Neural crest cell (in vitro differentiated cells): Measurements from ENCODE around the gene KIAA0825. TPM values are rescaled to one million over a fixed set of nuclear protein-coding genes. Genes with fewer than 3 reads are reported as not detected.

ENCODE experiments used
- DNase-seq: peaks from one replicate; pipeline ENCODE4 v3.0.0; 2021; ENCODE audit warnings: low read depth, mixed read lengths, low spot score
- H3K27ac Mint-ChIP-seq: one replicate; pipeline ENCODE4 v1.8.0; 2021; ENCODE audit warnings: mild to moderate bottlenecking, mixed read lengths; ENCODE audit not compliant: unreplicated experiment
- H3K27me3 Mint-ChIP-seq: 2 replicates; pipeline ENCODE4 v1.8.0; 2021; ENCODE audit warnings: low read depth, mild to moderate bottlenecking, mixed read lengths
- H3K36me3 Mint-ChIP-seq: 2 replicates; pipeline ENCODE4 v1.8.0; 2021; ENCODE audit warnings: low read depth, mild to moderate bottlenecking, mixed read lengths
- H3K4me1 Mint-ChIP-seq: 2 replicates; pipeline ENCODE4 v1.8.0; 2021; ENCODE audit warnings: mixed read lengths
- H3K4me3 Mint-ChIP-seq: one replicate; pipeline ENCODE4 v1.8.0; 2021; ENCODE audit warnings: mild to moderate bottlenecking, mixed read lengths
- H3K9me3 Mint-ChIP-seq: 2 replicates; pipeline ENCODE4 v1.8.0; 2021; ENCODE audit warnings: mixed read lengths
- long read RNA-seq: library from polyadenylated mRNA; unstranded; transcript quantifications from one replicate; pipeline ENCODE4 v2.0.0, GENCODE V29; 2020
- total RNA-seq: library from RNA; stranded (reverse); gene quantifications from 2 replicates; pipeline ENCODE4 v1.2.1, GENCODE V29; 2021
- TF ChIP-seq, protein P1 (sequence below): fragments of 200-600 bp; sonication (generic); conservative IDR thresholded peaks from 2 replicates; pipeline ENCODE4 v1.5.0; 2021; ENCODE audit warnings: antibody characterized with exemption, mild to moderate bottlenecking

KIAA0825 gene
- 3.4 and 3.5 TPM in 2 replicates for total RNA-seq
- long read RNA-seq, partial matches to known transcripts: 4 of 18 reads
- long read RNA-seq, other reads (novel, unspliced or antisense): 10 of 18 reads

DNA sequence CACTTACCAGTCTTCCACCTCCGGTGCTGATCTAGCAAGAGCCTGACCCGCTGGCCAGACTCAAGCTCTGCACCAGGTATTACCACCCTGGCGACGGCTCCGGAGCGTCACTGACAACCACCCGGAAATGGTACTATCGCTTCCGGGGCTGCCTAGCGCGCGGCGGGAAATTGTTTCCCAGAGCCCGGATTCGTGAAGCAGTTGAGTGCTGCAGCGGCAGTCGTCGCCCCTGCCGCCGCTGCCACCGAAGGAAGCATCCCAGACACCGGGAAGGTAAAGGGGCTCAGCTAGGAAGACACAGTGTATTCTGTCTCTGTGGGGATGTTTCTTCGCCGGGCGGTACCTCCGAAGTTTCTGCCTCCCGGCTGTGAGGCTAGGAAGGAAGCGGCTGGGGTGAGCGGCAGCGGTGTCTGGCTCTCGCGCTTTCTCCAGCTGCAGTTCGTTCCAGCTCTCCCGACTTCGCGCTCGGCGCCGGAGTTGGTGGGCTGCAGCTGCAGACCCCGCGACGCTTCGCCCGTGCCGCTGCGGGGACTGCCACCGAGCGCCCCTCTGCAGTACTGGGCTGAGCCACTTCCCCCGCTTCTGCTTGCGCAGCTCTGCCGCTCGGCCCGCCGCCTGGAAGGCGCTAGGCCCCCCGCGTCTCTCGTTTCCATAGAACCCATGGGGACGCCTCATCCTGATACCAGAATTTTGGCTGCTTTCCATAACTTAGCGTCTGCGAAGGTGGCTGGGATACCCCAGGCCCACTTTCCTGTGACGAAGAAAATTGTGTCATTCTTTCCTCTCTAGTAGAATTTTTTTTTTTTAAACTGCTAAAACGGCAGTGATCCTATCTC is at the start of gene KIAA0825, which contains the start of gene SLF1:
TSS of gene KIAA0825 (minus strand) at position 112 of the 836 bp plus-strand sequence. CDS start 81,478 bp downstream, outside the sequence.
TSS of gene SLF1 (plus strand) at position 177 of the 836 bp plus-strand sequence. CDS start 10,142 bp downstream, outside the sequence.
- H3K36me3 Mint-ChIP-seq: no peaks in the 10 kb centered on the region
- TF ChIP-seq, protein P1, sequence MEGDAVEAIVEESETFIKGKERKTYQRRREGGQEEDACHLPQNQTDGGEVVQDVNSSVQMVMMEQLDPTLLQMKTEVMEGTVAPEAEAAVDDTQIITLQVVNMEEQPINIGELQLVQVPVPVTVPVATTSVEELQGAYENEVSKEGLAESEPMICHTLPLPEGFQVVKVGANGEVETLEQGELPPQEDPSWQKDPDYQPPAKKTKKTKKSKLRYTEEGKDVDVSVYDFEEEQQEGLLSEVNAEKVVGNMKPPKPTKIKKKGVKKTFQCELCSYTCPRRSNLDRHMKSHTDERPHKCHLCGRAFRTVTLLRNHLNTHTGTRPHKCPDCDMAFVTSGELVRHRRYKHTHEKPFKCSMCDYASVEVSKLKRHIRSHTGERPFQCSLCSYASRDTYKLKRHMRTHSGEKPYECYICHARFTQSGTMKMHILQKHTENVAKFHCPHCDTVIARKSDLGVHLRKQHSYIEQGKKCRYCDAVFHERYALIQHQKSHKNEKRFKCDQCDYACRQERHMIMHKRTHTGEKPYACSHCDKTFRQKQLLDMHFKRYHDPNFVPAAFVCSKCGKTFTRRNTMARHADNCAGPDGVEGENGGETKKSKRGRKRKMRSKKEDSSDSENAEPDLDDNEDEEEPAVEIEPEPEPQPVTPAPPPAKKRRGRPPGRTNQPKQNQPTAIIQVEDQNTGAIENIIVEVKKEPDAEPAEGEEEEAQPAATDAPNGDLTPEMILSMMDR: no peak
- H3K27ac Mint-ChIP-seq: peak within 1 kb of the TSS; percentile 93
- peak; percentile 73 for DNase-seq
- H3K9me3 Mint-ChIP-seq: no peaks in the 10 kb centered on the region
- H3K27me3 Mint-ChIP-seq: no peaks in the 10 kb centered on the region
- peaks cover 40% of the 10 kb centered on the region for H3K4me1 Mint-ChIP-seq
- H3K4me3 Mint-ChIP-seq: peak within 1 kb of the TSS; percentile 98

DNA sequence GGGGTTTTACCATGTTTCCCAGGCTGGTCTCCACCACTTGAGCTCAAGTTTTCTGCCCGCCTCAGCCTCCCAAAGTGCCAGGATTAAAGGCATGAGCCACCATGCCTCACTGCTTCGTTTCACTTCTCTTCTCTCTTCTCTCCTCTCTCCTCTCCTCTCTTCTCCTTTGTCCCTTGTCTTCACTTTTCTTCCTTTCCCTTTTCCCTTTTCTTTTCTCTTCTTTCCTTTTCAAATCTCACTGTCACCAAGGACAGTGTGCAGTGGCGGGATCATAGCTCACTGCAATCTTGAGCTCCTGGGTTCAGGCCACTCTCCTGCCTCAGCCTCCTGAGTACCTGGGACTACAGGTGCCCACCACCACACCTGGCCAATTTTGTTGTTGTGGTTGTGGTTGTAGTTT is 49.5 kb upstream of the KIAA0825 start:
- no peak overlapping the region for H3K27ac Mint-ChIP-seq
- DNase-seq: no peak
- TF ChIP-seq, protein P1: no peak
- H3K4me3 Mint-ChIP-seq: no peak overlapping the region
- H3K36me3 Mint-ChIP-seq: peaks cover 7% of the 10 kb centered on the region
- H3K27me3 Mint-ChIP-seq: no peaks in the 10 kb centered on the region
- H3K4me1 Mint-ChIP-seq: no peaks in the 10 kb centered on the region
- H3K9me3 Mint-ChIP-seq: no peaks in the 10 kb centered on the region

DNA sequence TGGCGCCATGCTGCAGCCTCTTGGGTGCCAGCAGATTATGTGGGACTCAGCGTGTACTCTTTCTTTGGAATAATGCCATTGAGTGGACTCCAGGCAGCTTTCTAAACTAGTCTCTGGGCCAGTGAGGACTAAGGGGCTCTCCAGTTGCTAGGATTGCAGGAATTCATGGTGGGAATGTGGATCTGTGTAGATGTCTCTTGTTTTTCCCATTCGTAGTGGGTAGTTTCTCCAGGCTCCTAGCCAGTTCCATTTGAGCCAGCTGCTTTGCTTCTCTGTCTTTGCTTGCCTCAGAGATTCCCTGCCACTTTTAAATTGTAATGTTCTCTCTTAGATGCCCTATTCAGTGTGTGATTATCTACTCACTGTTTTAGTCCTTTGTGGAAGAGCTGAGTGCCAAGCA is 42.7 kb upstream of the KIAA0825 start:
- Mint-ChIP-seq H3K36me3 (peaks cover 46% of the 10 kb centered on the region), H3K27me3 (no peaks in the 10 kb centered on the region), H3K27ac (peak overlapping the region; percentile 67), H3K4me1 (no peaks in the 10 kb centered on the region), H3K9me3 (peaks cover 24% of the 10 kb centered on the region), H3K4me3 (no peak overlapping the region)
- TF ChIP-seq, protein P1: no peak
- DNase-seq: no peak

GRCh38 chr5:94660506-94660905 is 42.1 kb upstream of the KIAA0825 start:
- peaks cover 52% of the 10 kb centered on the region for H3K36me3 Mint-ChIP-seq
- no peaks in the 10 kb centered on the region for H3K4me1 Mint-ChIP-seq
- H3K27ac Mint-ChIP-seq: no peak overlapping the region
- H3K9me3 Mint-ChIP-seq: peaks cover 29% of the 10 kb centered on the region
- no peaks in the 10 kb centered on the region for H3K27me3 Mint-ChIP-seq
- H3K4me3 Mint-ChIP-seq: no peak overlapping the region
- TF ChIP-seq, protein P1: no peak
- DNase-seq: no peak

GRCh38 chr5:94658272-94658671 is 39.9 kb upstream of the KIAA0825 start:
- TF ChIP-seq, protein P1: no peak
- Mint-ChIP-seq H3K4me3 (no peak overlapping the region), H3K36me3 (peaks cover 68% of the 10 kb centered on the region), H3K27me3 (no peaks in the 10 kb centered on the region), H3K4me1 (no peaks in the 10 kb centered on the region), H3K27ac (no peak overlapping the region), H3K9me3 (peaks cover 37% of the 10 kb centered on the region)
- no peak for DNase-seq
